Measurements from ENCODE around the gene AHI1.

DNA sequence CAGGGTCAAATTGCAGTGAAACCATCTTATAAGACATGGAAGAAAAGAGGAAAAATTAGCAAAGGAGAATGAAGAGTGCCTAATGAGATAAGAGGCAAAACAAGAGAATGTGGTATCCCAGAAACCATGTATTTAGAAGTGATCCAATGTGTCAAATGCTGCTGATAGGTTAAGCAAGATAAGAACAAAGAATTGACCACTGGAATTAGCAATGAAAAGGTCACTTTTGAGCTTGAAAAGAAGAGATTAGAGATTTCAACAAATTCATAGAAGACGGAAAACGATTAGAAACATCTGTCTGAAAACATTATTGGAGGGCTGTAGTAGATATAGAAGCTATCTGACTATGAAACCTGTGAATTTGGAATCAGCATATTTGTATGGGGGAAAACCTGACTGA lies 112.2 kb downstream of the AHI1 start:
- TF ChIP-seq POLR2A (IDR thresholded peaks at IDR 0.05) = no peak
- TF ChIP-seq, protein P1, sequence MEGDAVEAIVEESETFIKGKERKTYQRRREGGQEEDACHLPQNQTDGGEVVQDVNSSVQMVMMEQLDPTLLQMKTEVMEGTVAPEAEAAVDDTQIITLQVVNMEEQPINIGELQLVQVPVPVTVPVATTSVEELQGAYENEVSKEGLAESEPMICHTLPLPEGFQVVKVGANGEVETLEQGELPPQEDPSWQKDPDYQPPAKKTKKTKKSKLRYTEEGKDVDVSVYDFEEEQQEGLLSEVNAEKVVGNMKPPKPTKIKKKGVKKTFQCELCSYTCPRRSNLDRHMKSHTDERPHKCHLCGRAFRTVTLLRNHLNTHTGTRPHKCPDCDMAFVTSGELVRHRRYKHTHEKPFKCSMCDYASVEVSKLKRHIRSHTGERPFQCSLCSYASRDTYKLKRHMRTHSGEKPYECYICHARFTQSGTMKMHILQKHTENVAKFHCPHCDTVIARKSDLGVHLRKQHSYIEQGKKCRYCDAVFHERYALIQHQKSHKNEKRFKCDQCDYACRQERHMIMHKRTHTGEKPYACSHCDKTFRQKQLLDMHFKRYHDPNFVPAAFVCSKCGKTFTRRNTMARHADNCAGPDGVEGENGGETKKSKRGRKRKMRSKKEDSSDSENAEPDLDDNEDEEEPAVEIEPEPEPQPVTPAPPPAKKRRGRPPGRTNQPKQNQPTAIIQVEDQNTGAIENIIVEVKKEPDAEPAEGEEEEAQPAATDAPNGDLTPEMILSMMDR (IDR thresholded peaks at IDR 0.05) = no peak

Measured in heart left ventricle (tissue), 13 donors.